GM23338 (cell line): ENCODE data around the gene XPC. TPM values are rescaled to one million over a fixed set of nuclear protein-coding genes. Genes with fewer than 3 reads are reported as not detected.

Experiments used
- CREB1 ChIP-seq: fragments of 250-450 bp; sonication (Bioruptor Pico); IDR thresholded peaks from 2 replicates; pipeline ENCODE4 v1.5.0; 2020; ENCODE audit warnings: low read depth, mild to moderate bottlenecking, moderate library complexity
- EZH2phosphoT487 ChIP-seq: fragments of 200-600 bp; sonication (generic); IDR thresholded peaks from one replicate; pipeline ENCODE4 v1.8.1; 2018; ENCODE audit warnings: antibody characterized with exemption; ENCODE audit not compliant: unreplicated experiment
- NANOG ChIP-seq: IDR thresholded peaks from 2 replicates; pipeline ENCODE4 v1.6.1; 2016; ENCODE audit warnings: antibody characterized with exemption, borderline replicate concordance
- POLR2AphosphoS5 ChIP-seq: IDR thresholded peaks from 2 replicates; pipeline ENCODE4 v1.6.1; 2016; ENCODE audit warnings: antibody characterized with exemption, low read depth
- ZNF331 ChIP-seq: fragments of 250-450 bp; sonication (Bioruptor Pico); IDR thresholded peaks from 2 replicates; pipeline ENCODE4 v1.5.0; 2020; ENCODE audit warnings: low read depth, mild to moderate bottlenecking, moderate library complexity
- polyA plus RNA-seq: library from polyadenylated mRNA; unstranded; fragments of >200 nt; fragmentation: Nextera tagmentation; extraction: Ambion mirVana; gene quantifications from 2 replicates; pipeline ENCODE4 v1.2.1, GENCODE V29; 2016
- total RNA-seq: library from RNA; depleted of rRNA; stranded (reverse); fragments of >200 nt; shearing (Covaris generic); gene quantifications from 2 replicates; pipeline ENCODE4 v1.2.3, GENCODE V29; 2014
- TF ChIP-seq, protein P1 (sequence below): fragments of 250-450 bp; sonication (Bioruptor Pico); IDR thresholded peaks from 2 replicates; pipeline ENCODE4 v1.5.0; 2020; ENCODE audit warnings: mild to moderate bottlenecking, moderate library complexity
- TF ChIP-seq, protein P2 (sequence below): IDR thresholded peaks from one replicate; pipeline ENCODE4 v1.6.1; 2018; ENCODE audit warnings: antibody characterized with exemption; ENCODE audit not compliant: unreplicated experiment
- TF ChIP-seq, protein P3 (sequence below): IDR thresholded peaks from 2 replicates; pipeline ENCODE4 v1.6.1; 2016; ENCODE audit warnings: antibody characterized with exemption

The XPC gene
- total and polyA plus RNA-seq, 2 experiments from 2014 or later = 34.9 to 41.5 TPM

DNA sequence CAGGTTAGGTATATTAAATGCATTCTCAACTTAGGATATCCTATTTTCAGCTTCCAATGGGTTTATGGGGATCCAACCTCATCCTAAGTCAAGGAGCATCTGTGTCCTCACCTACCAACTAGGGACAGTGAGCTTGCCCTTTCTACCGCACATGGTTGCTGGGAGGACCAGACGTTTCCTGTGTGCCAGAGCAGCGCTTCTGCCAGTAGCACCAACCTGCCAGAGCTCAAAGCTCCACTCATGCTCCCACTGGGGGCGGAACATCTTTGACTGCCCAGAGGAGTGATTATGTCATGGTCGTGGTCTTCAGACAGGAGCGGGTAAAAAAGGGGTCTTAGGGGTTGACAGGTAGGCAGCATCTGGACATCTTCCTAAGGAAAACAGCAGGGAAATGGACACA, 24.7 kb downstream of the XPC start (continued):
- TF ChIP-seq, protein P1, sequence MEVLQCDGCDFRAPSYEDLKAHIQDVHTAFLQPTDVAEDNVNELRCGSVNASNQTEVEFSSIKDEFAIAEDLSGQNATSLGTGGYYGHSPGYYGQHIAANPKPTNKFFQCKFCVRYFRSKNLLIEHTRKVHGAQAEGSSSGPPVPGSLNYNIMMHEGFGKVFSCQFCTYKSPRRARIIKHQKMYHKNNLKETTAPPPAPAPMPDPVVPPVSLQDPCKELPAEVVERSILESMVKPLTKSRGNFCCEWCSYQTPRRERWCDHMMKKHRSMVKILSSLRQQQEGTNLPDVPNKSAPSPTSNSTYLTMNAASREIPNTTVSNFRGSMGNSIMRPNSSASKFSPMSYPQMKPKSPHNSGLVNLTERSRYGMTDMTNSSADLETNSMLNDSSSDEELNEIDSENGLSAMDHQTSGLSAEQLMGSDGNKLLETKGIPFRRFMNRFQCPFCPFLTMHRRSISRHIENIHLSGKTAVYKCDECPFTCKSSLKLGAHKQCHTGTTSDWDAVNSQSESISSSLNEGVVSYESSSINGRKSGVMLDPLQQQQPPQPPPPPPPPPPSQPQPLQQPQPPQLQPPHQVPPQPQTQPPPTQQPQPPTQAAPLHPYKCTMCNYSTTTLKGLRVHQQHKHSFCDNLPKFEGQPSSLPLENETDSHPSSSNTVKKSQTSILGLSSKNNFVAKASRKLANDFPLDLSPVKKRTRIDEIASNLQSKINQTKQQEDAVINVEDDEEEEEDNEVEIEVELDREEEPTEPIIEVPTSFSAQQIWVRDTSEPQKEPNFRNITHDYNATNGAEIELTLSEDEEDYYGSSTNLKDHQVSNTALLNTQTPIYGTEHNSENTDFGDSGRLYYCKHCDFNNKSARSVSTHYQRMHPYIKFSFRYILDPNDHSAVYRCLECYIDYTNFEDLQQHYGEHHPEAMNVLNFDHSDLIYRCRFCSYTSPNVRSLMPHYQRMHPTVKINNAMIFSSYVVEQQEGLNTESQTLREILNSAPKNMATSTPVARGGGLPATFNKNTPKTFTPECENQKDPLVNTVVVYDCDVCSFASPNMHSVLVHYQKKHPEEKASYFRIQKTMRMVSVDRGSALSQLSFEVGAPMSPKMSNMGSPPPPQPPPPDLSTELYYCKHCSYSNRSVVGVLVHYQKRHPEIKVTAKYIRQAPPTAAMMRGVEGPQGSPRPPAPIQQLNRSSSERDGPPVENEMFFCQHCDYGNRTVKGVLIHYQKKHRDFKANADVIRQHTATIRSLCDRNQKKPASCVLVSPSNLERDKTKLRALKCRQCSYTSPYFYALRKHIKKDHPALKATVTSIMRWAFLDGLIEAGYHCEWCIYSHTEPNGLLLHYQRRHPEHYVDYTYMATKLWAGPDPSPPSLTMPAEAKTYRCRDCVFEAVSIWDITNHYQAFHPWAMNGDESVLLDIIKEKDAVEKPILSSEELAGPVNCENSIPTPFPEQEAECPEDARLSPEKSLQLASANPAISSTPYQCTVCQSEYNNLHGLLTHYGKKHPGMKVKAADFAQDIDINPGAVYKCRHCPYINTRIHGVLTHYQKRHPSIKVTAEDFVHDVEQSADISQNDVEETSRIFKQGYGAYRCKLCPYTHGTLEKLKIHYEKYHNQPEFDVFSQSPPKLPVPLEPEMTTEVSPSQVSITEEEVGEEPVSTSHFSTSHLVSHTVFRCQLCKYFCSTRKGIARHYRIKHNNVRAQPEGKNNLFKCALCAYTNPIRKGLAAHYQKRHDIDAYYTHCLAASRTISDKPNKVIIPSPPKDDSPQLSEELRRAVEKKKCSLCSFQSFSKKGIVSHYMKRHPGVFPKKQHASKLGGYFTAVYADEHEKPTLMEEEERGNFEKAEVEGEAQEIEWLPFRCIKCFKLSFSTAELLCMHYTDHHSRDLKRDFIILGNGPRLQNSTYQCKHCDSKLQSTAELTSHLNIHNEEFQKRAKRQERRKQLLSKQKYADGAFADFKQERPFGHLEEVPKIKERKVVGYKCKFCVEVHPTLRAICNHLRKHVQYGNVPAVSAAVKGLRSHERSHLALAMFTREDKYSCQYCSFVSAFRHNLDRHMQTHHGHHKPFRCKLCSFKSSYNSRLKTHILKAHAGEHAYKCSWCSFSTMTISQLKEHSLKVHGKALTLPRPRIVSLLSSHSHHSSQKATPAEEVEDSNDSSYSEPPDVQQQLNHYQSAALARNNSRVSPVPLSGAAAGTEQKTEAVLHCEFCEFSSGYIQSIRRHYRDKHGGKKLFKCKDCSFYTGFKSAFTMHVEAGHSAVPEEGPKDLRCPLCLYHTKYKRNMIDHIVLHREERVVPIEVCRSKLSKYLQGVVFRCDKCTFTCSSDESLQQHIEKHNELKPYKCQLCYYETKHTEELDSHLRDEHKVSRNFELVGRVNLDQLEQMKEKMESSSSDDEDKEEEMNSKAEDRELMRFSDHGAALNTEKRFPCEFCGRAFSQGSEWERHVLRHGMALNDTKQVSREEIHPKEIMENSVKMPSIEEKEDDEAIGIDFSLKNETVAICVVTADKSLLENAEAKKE (CRISPR knock-in tag) = no peak
- no peak for TF ChIP-seq NANOG
- TF ChIP-seq ZNF331 (CRISPR knock-in tag) = no peak
- TF ChIP-seq CREB1 (CRISPR knock-in tag) = no peak
- no peak for TF ChIP-seq EZH2phosphoT487
- no peak for TF ChIP-seq POLR2AphosphoS5
- TF ChIP-seq, protein P2, sequence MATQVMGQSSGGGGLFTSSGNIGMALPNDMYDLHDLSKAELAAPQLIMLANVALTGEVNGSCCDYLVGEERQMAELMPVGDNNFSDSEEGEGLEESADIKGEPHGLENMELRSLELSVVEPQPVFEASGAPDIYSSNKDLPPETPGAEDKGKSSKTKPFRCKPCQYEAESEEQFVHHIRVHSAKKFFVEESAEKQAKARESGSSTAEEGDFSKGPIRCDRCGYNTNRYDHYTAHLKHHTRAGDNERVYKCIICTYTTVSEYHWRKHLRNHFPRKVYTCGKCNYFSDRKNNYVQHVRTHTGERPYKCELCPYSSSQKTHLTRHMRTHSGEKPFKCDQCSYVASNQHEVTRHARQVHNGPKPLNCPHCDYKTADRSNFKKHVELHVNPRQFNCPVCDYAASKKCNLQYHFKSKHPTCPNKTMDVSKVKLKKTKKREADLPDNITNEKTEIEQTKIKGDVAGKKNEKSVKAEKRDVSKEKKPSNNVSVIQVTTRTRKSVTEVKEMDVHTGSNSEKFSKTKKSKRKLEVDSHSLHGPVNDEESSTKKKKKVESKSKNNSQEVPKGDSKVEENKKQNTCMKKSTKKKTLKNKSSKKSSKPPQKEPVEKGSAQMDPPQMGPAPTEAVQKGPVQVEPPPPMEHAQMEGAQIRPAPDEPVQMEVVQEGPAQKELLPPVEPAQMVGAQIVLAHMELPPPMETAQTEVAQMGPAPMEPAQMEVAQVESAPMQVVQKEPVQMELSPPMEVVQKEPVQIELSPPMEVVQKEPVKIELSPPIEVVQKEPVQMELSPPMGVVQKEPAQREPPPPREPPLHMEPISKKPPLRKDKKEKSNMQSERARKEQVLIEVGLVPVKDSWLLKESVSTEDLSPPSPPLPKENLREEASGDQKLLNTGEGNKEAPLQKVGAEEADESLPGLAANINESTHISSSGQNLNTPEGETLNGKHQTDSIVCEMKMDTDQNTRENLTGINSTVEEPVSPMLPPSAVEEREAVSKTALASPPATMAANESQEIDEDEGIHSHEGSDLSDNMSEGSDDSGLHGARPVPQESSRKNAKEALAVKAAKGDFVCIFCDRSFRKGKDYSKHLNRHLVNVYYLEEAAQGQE = no peak
- TF ChIP-seq, protein P3, sequence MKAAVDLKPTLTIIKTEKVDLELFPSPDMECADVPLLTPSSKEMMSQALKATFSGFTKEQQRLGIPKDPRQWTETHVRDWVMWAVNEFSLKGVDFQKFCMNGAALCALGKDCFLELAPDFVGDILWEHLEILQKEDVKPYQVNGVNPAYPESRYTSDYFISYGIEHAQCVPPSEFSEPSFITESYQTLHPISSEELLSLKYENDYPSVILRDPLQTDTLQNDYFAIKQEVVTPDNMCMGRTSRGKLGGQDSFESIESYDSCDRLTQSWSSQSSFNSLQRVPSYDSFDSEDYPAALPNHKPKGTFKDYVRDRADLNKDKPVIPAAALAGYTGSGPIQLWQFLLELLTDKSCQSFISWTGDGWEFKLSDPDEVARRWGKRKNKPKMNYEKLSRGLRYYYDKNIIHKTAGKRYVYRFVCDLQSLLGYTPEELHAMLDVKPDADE = no peak
